Hippocampal formation (tissue), 2 donors: Measurements from ENCODE around the gene ZNF784.
A peak's percentile ranks its signal among the peaks of the same experiment; 100 is the strongest.

Source experiments
- DNase-seq, 2 donors: peaks; one replicate each; lab custom pipeline; 2025; lab: John Stamatoyannopoulos, UW

ZNF784 gene

DNA sequence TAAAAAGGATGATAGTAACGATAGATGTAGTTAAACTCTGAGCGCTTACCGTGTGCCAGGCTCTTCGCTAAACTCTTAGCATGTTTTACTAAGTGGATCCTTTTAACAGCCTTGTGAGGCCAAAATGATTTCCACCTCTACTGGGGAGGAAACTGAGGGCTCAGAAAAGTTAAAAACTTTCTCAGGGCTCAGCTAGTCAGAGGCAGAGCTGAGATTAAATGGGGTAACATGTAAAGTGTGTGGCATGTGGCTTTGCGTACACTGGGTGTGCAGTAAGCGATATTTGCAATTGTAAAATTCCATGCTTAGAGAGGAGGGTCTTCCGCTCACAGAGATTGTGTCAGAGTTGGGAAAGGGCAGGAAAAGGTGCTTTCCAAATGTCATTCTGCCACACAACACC lies 32.2 kb upstream of the ZNF784 start:
- no peak for DNase-seq

DNA sequence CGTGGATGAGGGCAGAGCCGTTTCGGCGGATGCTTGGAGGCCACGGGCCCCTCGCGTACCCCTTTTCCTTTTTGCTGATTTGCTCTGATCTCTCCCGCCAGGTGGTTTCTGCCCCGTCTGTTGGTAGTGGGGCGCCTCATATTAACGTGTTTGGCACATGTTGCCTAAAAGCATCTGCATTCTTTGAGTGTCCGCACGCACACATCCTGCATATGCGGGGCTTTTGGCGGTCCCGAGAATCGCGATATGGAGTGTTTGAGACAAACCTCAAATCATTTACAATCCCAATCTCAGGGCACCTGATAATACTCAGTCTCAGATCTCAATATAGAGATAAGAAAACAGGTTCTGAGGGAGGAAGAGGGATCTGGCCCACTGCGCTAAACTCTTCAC lies 31.3 kb upstream of the ZNF784 start:
- DNase-seq = no peak

- DNase-seq = peak; percentile 41 to 92
Observed at GRCh38 chr19:55654868-55655647, 30.7 kb upstream of the ZNF784 start, which contains the start of gene U2AF2. TSS of gene U2AF2 (plus strand) at chr19:55655035. CDS start at chr19:55655105, 70 bp downstream.

GRCh38 chr19:55654323-55654867 lies 30.0 kb upstream of the ZNF784 start:
- peak; percentile 94 to 97 for DNase-seq

- DNase-seq = peak; percentile 95
Observed at GRCh38 chr19:55653651-55654322, 29.4 kb upstream of the ZNF784 start.

- no peak for DNase-seq
Observed at GRCh38 chr19:55652311-55653128, 28.2 kb upstream of the ZNF784 start.

DNA sequence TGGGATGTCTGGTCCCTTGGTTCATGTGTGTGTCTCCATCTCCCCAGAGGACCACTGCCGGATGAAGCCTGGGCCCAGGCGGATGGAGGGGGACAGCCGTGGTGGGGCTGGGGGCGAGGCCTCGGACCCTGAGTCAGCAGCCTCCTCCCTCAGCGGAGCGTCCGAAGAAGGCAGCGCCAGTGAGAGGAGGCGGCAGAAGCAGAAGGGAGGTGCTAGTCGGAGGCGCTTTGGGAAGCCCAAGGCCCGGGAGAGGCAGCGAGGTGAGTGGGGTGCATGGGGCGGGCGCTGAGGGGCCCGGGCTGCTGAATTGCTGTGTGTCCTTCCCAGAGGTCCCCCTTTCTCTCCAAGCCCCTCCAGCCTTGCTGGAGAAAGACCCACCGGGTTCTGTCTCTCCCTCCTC lies 26.9 kb upstream of the ZNF784 start:
- no peak for DNase-seq

GRCh38 chr19:55650602-55651230 lies 26.4 kb upstream of the ZNF784 start:
- DNase-seq = no peak

- DNase-seq = no peak
Observed at GRCh38 chr19:55650126-55650557, 25.8 kb upstream of the ZNF784 start.

GRCh38 chr19:55649268-55650125 lies 25.1 kb upstream of the ZNF784 start:
- DNase-seq = no peak

DNA sequence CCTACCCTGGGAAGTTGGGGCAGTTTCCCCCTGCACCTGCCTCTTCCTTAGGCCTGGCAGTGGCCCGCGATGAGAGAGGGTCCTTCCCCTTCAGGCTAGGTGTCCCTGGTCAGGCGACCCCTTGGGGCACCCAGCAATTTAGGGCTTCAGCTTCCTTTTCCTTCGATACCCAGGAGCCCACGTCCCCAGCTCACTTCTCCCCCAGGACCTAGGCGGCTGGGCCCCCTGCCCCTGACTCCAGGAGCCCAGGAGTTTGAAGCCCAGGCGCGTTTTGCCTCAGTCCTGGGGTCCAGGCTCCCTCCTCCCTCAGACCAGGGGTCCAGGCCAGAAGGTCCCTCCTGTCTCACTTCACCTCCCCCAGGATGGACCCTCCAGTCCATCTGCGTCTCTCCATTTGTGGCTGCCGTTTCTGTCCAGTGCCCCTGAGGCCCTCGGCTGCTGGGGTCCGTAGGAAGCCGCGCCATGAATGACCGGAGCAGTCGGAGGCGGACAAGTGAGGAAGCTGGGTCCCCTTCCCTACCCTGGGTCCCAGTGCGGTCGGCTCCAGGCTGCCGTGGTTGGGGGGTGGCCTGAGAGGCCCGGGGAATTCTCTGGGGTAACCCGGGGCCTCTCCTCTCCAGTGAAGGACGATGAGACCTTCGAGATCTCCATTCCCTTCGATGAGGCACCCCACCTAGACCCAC lies 24.4 kb upstream of the ZNF784 start:
- no peak for DNase-seq

GRCh38 chr19:55647732-55648584 lies 23.6 kb upstream of the ZNF784 start, which contains the start of gene CCDC106:
TSS of gene CCDC106 (plus strand) at chr19:55648212. CDS start at chr19:55649047, 835 bp downstream.
- peak; percentile 37 to 73 for DNase-seq

- DNase-seq = no peak
Observed at GRCh38 chr19:55646889-55647731, 22.7 kb upstream of the ZNF784 start.

DNA sequence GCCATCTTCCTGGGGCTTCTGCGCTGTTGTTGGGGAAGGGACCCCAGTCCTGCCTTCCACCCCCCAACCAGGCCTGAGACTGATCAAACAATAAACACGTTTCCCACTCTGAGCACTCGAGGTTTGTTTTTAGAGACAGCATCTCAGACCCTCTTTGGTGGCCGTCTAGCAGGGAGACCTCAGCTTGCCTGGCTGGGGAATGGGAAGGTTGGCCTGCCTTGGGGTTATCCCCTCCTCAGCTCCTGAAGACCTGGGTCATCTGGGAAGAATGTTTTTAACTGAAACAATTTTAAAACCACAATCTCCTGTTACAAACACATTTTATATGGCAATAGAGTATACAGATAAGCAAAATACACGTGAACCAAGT lies 21.1 kb upstream of the ZNF784 start:
- DNase-seq = no peak

GRCh38 chr19:55644842-55645511 lies 20.6 kb upstream of the ZNF784 start:
- DNase-seq = no peak

DNA sequence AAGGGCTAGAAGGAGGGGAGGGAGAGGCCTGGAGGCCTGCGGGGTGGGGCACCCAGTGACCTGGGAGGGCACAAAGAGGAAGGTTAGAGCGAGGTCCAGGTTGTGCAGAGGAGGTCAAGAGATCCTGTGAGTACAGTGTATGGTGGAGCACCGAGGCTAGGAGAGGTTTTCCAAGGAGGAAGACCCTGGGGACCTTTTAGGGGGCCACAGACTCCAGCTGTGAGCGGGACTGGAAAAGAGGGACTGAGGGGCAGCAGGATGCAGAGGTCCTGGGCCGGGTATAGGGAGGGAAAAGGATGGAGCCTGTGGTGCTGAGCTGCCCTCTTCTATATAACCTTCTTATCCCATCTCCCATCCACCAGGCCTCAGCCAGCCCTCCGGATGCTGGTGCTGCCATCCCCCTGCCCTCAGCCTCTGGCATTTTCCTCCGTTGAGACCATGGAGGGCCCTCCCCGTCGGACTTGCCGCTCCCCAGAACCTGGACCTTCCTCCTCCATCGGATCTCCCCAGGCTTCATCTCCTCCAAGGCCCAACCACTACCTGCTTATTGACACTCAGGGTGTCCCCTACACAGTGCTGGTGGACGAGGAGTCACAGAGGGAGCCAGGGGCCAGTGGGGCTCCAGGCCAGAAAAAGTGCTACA lies 19.9 kb upstream of the ZNF784 start:
- no peak for DNase-seq

DNA sequence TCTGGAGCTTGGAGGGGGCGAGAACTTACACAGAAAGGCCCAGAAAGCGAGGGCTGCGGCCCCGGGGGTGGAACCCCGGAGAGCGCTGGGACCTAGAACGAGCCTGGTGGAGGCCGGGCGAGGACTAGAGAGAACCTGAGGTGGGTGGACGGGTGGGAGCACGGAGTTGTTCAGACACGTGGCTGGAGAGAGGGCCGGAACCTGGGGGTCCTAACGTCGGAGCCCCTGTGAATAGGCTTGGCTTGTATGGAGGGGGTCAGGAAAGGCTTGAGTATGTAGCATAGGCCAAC lies 19.5 kb upstream of the ZNF784 start:
- DNase-seq = no peak
